Kidney epithelial cell (primary cell): ENCODE measurements around the gene BTF3. TPM values are rescaled to one million over a fixed set of nuclear protein-coding genes. Genes with fewer than 3 reads are reported as not detected.
A peak's percentile ranks its signal among the peaks of the same experiment; 100 is the strongest.

Experiments
- DNase-seq: peaks from one replicate; pipeline ENCODE4 v3.0.0-alpha.2; 2010; ENCODE audit warnings: low read depth
- H3K27me3 ChIP-seq: 2 replicates; pipeline ENCODE4 v1.6.0; 2011; ENCODE audit warnings: low read length; ENCODE audit not compliant: control insufficient read depth, insufficient read depth
- H3K36me3 ChIP-seq: 2 replicates; pipeline ENCODE4 v1.5.1; 2011; ENCODE audit warnings: low read length; ENCODE audit not compliant: control insufficient read depth, insufficient read depth
- H3K4me3 ChIP-seq: 2 replicates; pipeline ENCODE4 v1.5.1; 2011; ENCODE audit warnings: low read depth, mild to moderate bottlenecking, control low read depth, low read length
- CTCF ChIP-seq: IDR thresholded peaks from 2 replicates; pipeline ENCODE4 v1.5.1; 2011; ENCODE audit warnings: mild to moderate bottlenecking, moderate library complexity, low read length, control low read depth, inconsistent platforms; ENCODE audit not compliant: insufficient read depth, poor library complexity, severe bottlenecking
- total RNA-seq: library from RNA; depleted of rRNA; stranded (reverse); fragments of >200 nt; gene quantifications from 2 replicates; pipeline ENCODE4 v1.2.3, GENCODE V29; 2015

The BTF3 gene
- 668 and 708 TPM in 2 replicates for total RNA-seq

GRCh38 chr5:73498057-73498992, at the start of gene BTF3:
Gene BTF3 (plus strand): TSS chr5:73498442. CDS start chr5:73498668, 226 bp downstream.
- Histone ChIP-seq H3K36me3 (no peaks in the 10 kb centered on the region), H3K4me3 (peak within 1 kb of the TSS; percentile 79), H3K27me3 (no peaks in the 10 kb centered on the region)
- no peak for TF ChIP-seq CTCF
- DNase-seq, result peak; percentile 92

GRCh38 chr5:73448463-73449136, 49.6 kb upstream of the BTF3 start, which contains the start of gene FOXD1:
Gene FOXD1 (minus strand): TSS chr5:73448777. CDS start chr5:73448362, 415 bp downstream.
- H3K4me3 ChIP-seq, result peak within 1 kb of the TSS; percentile 60
- TF ChIP-seq CTCF, result peak; percentile 24
- peaks cover 15% of the 10 kb centered on the region for H3K27me3 ChIP-seq
- no peaks in the 10 kb centered on the region for H3K36me3 ChIP-seq
- DNase-seq, result peak; percentile 77

GRCh38 chr5:73450137-73450536, 48.1 kb upstream of the BTF3 start:
- Histone ChIP-seq H3K4me3 (no peak overlapping the region), H3K36me3 (no peaks in the 10 kb centered on the region), H3K27me3 (peaks cover 12% of the 10 kb centered on the region)
- no peak for TF ChIP-seq CTCF
- DNase-seq, result no peak

- peaks cover 12% of the 10 kb centered on the region for H3K27me3 ChIP-seq
- H3K4me3 ChIP-seq, result peak overlapping the region; percentile 50
- H3K36me3 ChIP-seq, result no peaks in the 10 kb centered on the region
- no peak for DNase-seq
- no peak for TF ChIP-seq CTCF
These were observed 47.5 kb upstream of the BTF3 start for GRCh38 chr5:73450672-73451223.

GRCh38 chr5:73451224-73452130, 46.8 kb upstream of the BTF3 start:
- peak overlapping the region; percentile 50 for H3K4me3 ChIP-seq
- DNase-seq, result no peak

More at GRCh38 chr5:73451224-73452130, 46.8 kb upstream of the BTF3 start:
- Histone ChIP-seq H3K36me3 (no peaks in the 10 kb centered on the region), H3K27me3 (peaks cover 12% of the 10 kb centered on the region)
- TF ChIP-seq CTCF, result peak; percentile 37
